Vagina (tissue), 2 donors: ENCODE measurements around the gene S100Z.

ENCODE experiments used
- CTCF ChIP-seq, 3 experiments: fragments of 450-650 bp in 2 of 3; fragments of 200-600 bp in 1 of 3; sonication (generic) in 1 of 3; IDR thresholded peaks; one replicate each; pipeline ENCODE4 v1.5.1; 2017 to 2019; ENCODE audit warnings: antibody characterized with exemption in 3 of 3, mild to moderate bottlenecking in 2 of 3, moderate library complexity in 2 of 3
- POLR2A ChIP-seq, 2 donors: fragments of 450-650 bp; IDR thresholded peaks; one replicate each; pipeline ENCODE4 v1.6.1; 2017; ENCODE audit warnings: antibody characterized with exemption in 2 of 2, mild to moderate bottlenecking in 2 of 2, moderate library complexity in 2 of 2

- no peak for TF ChIP-seq POLR2A (IDR thresholded peaks at IDR 0.05)
- TF ChIP-seq CTCF (IDR thresholded peaks at IDR 0.05), result no peak
These were observed 28.7 kb upstream of the S100Z start for GRCh38 chr5:76821136-76821535.
